GM12801 (cell line): Measurements from ENCODE around the gene CHST2.

Experiments
- TF ChIP-seq, protein P1 (sequence below): IDR thresholded peaks from one replicate; pipeline ENCODE4 v1.5.1; 2011; ENCODE audit warnings: control low read depth; ENCODE audit not compliant: insufficient read length; ENCODE audit errors: extremely low read depth

Gene CHST2

DNA sequence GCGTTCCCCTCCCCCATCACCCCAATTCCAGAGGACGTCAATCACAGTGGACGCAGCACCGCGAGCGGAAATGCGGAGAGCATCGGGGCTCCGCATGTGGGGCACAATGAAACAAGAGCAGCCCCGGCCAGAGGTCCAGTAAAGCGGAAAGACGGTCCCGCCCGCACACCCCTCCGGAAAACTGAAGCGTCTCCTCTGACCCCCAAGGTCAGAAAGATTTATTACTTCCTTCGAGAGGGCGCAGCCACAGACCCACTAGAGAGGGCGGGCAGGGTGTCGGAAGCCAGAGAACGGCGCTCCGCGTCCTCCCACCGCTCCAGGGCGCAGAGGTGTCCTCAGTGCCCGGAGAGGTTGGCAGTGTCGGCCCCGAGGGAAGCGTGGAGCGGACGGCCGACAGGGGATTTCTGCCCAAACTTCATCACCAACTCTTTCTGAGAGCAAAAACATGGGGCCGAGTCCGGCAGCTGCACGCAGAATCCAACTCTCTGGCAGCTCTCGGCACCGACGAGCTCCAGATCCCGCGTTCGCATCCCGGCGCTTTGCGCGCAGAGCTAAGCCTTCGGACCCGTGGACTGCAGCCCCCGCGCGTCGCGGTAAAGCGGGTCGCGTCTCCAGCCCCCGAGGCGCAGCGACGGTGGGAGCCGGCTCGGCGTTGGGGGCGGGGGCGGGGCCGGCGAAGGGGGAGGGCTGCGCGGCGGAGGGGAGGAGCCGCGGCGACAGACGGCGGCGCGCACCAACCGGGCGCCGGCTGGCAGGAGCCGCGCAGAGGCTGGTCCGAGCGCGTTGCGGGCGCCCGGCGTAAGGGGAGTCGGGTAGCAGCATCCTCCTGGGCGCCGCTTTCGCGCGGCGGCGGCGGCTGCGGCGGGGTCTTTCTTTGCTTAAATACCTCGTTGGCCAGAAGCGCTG lies at the start of gene CHST2:
Gene CHST2, plus strand, starts transcription at position 763 of the 906 bp plus-strand sequence. CDS start 1,046 bp downstream, outside the sequence.
- TF ChIP-seq, protein P1, sequence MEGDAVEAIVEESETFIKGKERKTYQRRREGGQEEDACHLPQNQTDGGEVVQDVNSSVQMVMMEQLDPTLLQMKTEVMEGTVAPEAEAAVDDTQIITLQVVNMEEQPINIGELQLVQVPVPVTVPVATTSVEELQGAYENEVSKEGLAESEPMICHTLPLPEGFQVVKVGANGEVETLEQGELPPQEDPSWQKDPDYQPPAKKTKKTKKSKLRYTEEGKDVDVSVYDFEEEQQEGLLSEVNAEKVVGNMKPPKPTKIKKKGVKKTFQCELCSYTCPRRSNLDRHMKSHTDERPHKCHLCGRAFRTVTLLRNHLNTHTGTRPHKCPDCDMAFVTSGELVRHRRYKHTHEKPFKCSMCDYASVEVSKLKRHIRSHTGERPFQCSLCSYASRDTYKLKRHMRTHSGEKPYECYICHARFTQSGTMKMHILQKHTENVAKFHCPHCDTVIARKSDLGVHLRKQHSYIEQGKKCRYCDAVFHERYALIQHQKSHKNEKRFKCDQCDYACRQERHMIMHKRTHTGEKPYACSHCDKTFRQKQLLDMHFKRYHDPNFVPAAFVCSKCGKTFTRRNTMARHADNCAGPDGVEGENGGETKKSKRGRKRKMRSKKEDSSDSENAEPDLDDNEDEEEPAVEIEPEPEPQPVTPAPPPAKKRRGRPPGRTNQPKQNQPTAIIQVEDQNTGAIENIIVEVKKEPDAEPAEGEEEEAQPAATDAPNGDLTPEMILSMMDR: no peak

- TF ChIP-seq, protein P1: no peak
Observed at GRCh38 chr3:143070977-143071551, 48.5 kb upstream of the CHST2 start.

- TF ChIP-seq, protein P1: no peak
Observed at GRCh38 chr3:143071776-143072175, 47.8 kb upstream of the CHST2 start.

- TF ChIP-seq, protein P1: no peak
Observed at GRCh38 chr3:143078883-143079282, 40.7 kb upstream of the CHST2 start.

DNA sequence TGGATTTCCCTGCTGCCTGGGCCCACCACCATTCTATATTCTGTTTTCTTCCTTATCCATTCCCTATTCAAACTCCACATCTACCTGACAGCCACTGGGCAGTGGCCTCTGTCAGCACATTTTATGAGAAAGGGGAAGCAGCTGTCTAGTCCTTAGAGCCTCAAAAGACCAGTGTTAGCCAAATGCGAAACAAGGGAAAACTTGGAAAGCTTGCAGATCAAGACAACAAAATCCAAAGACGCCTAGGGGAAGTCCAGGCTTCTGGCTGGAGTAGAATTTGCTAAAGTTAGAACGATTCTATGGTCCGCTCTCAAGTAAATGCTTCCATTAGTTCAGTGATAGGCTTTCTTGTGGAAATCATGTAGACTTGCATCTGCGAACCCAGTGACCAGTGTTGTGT lies 39.4 kb upstream of the CHST2 start:
- TF ChIP-seq, protein P1: no peak

DNA sequence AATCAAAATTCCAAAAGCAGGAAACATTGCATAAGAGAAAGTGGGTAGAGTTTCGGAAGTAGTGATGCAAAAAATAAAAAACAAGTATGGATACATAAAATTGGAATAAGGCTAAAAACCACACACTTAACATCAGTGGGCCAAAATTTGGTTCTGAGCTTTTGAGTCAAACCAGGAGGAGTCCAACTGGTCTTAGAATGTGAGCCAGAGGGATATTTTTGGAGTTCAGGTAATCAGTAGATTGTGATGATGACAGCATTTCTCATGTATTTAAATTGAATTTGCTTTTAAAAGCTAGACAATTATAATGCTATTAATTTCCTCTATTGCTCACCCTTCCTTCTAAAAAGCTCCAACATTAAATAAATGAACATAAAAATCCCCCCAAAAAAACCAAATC lies 38.2 kb upstream of the CHST2 start:
- TF ChIP-seq, protein P1: no peak

GRCh38 chr3:143081844-143082778 lies 37.5 kb upstream of the CHST2 start:
- TF ChIP-seq, protein P1: no peak
